Measurements from ENCODE around the gene WTIP.

Gene WTIP

GRCh38 chr19:34448191-34448590 lies 33.4 kb upstream of the WTIP start:
- Histone ChIP-seq H3K4me3 (ENCODE audit: low read depth, low read length, poor library complexity, severe bottlenecking) (no peak overlapping the region), H2AFZ (ENCODE audit: low read length) (no peak overlapping the region), H3K9ac (ENCODE audit: low read length) (no peak overlapping the region), H3K27ac (ENCODE audit: low read depth, low read length, poor library complexity, severe bottlenecking) (no peak overlapping the region), H4K20me1 (ENCODE audit: insufficient read depth, low read length) (no peaks in the 10 kb centered on the region), H3K27me3 (ENCODE audit: insufficient read depth, low read length) (no peaks in the 10 kb centered on the region), H3K9me2 (ENCODE audit: low read depth, low read length) (no peaks in the 10 kb centered on the region), H3K36me3 (ENCODE audit: insufficient read depth, low read length) (peaks cover 91% of the 10 kb centered on the region), H3K4me2 (ENCODE audit: low read length) (no peak overlapping the region), H3F3A (ENCODE audit: insufficient read depth, low read length) (no peaks in the 10 kb centered on the region), H3K9me3 (ENCODE audit: low read length) (no peaks in the 10 kb centered on the region), H3K79me2 (ENCODE audit: insufficient read depth, low read length) (no peaks in the 10 kb centered on the region), H3K4me1 (ENCODE audit: insufficient read depth, low read length, severe bottlenecking) (no peaks in the 10 kb centered on the region)
- TF ChIP-seq CTCF (IDR thresholded peaks at IDR 0.05; ENCODE audit: low read length) (no peak), EZH2 (IDR thresholded peaks at IDR 0.05; ENCODE audit: borderline replicate concordance, low read length) (no peak)

GRCh38 chr19:34452723-34453122 lies 28.8 kb upstream of the WTIP start:
- H3K9ac ChIP-seq (ENCODE audit: low read length), result no peak overlapping the region
- H3K79me2 ChIP-seq (ENCODE audit: insufficient read depth, low read length), result no peaks in the 10 kb centered on the region
- no peaks in the 10 kb centered on the region for H3K9me3 ChIP-seq (ENCODE audit: low read length)
- no peaks in the 10 kb centered on the region for H3K4me1 ChIP-seq (ENCODE audit: insufficient read depth, low read length, severe bottlenecking)
- H3K27ac ChIP-seq (ENCODE audit: low read depth, low read length, poor library complexity, severe bottlenecking), result no peak overlapping the region
- H3K4me3 ChIP-seq (ENCODE audit: low read depth, low read length, poor library complexity, severe bottlenecking), result no peak overlapping the region
- H4K20me1 ChIP-seq (ENCODE audit: insufficient read depth, low read length), result no peaks in the 10 kb centered on the region
- TF ChIP-seq EZH2 (IDR thresholded peaks at IDR 0.05; ENCODE audit: borderline replicate concordance, low read length), result no peak
- no peak for TF ChIP-seq CTCF (IDR thresholded peaks at IDR 0.05; ENCODE audit: low read length)
- H3K9me2 ChIP-seq (ENCODE audit: low read depth, low read length), result no peaks in the 10 kb centered on the region
- H3K27me3 ChIP-seq (ENCODE audit: insufficient read depth, low read length), result no peaks in the 10 kb centered on the region
- peaks cover 80% of the 10 kb centered on the region for H3K36me3 ChIP-seq (ENCODE audit: insufficient read depth, low read length)
- H3K4me2 ChIP-seq (ENCODE audit: low read length), result no peak overlapping the region
- H2AFZ ChIP-seq (ENCODE audit: low read length), result no peak overlapping the region
- H3F3A ChIP-seq (ENCODE audit: insufficient read depth, low read length), result no peaks in the 10 kb centered on the region

GRCh38 chr19:34454091-34454490 lies 27.5 kb upstream of the WTIP start:
- Histone ChIP-seq H3K9me2 (ENCODE audit: low read depth, low read length) (no peaks in the 10 kb centered on the region), H3K79me2 (ENCODE audit: insufficient read depth, low read length) (no peaks in the 10 kb centered on the region), H3K4me3 (ENCODE audit: low read depth, low read length, poor library complexity, severe bottlenecking) (no peak overlapping the region), H3K4me1 (ENCODE audit: insufficient read depth, low read length, severe bottlenecking) (no peaks in the 10 kb centered on the region), H3K36me3 (ENCODE audit: insufficient read depth, low read length) (peaks cover 79% of the 10 kb centered on the region), H3K9me3 (ENCODE audit: low read length) (no peaks in the 10 kb centered on the region), H3F3A (ENCODE audit: insufficient read depth, low read length) (no peaks in the 10 kb centered on the region), H2AFZ (ENCODE audit: low read length) (no peak overlapping the region), H4K20me1 (ENCODE audit: insufficient read depth, low read length) (no peaks in the 10 kb centered on the region), H3K4me2 (ENCODE audit: low read length) (no peak overlapping the region), H3K27me3 (ENCODE audit: insufficient read depth, low read length) (no peaks in the 10 kb centered on the region), H3K9ac (ENCODE audit: low read length) (no peak overlapping the region), H3K27ac (ENCODE audit: low read depth, low read length, poor library complexity, severe bottlenecking) (no peak overlapping the region)
- TF ChIP-seq EZH2 (IDR thresholded peaks at IDR 0.05; ENCODE audit: borderline replicate concordance, low read length) (no peak), CTCF (IDR thresholded peaks at IDR 0.05; ENCODE audit: low read length) (no peak)

Data from OCI-LY1 (cell line).